Urinary bladder (tissue), 4 donors: ENCODE measurements around the gene C6orf89. TPM values are rescaled to one million over a fixed set of nuclear protein-coding genes. Genes with fewer than 3 reads are reported as not detected.
"Not testable (repeated sequence)": the region's sequence is repeated elsewhere in the genome, so short reads cannot be mapped to it uniquely, and the experiment has no call there.

ENCODE experiments used
- DNase-seq: peaks from one replicate; pipeline ENCODE4 v3.0.0-alpha.2; 2015; ENCODE audit errors: extremely low spot score
- H3K27ac ChIP-seq: one replicate; pipeline ENCODE4 v1.5.1; 2013; ENCODE audit warnings: low read depth, mild to moderate bottlenecking, moderate library complexity
- H3K36me3 ChIP-seq: one replicate; pipeline ENCODE4 v1.6.1; 2013; ENCODE audit warnings: mild to moderate bottlenecking, moderate library complexity; ENCODE audit not compliant: insufficient read depth
- H3K4me1 ChIP-seq: one replicate; pipeline ENCODE4 v1.6.1; 2013; ENCODE audit warnings: mild to moderate bottlenecking, moderate library complexity; ENCODE audit not compliant: insufficient read depth
- H3K4me3 ChIP-seq: one replicate; pipeline ENCODE4 v1.5.1; 2013; ENCODE audit warnings: low read depth, low read length
- whole genome bisulfite sequencing: extraction: QIAGEN DNeasy Blood & Tissue Kit; methylation state at CpG from one replicate; pipeline ENCODE4 v1.1.7; 2013; 5-methylcytosine and 5-hydroxymethylcytosine counted together
- polyA plus RNA-seq: library from polyadenylated mRNA; stranded (reverse); fragments of 200-250 nt; gene quantifications from one replicate; pipeline ENCODE4 v1.2.3, GENCODE V29; 2013
- total RNA-seq: library from RNA; depleted of rRNA; stranded (reverse); fragments of >200 nt; gene quantifications from one replicate; pipeline ENCODE4 v1.2.3, GENCODE V29; 2014
- donor health status: healthy with polysubstance abuse.
- donor health status: healthy.

C6orf89 gene
- total and polyA plus RNA-seq, 2 donors = 41.3 to 42.2 TPM

- Histone ChIP-seq H3K4me3 (no peak overlapping the region), H3K36me3 (no peaks in the 10 kb centered on the region), H3K27ac (no peak overlapping the region), H3K4me1 (no peaks in the 10 kb centered on the region)
- no peak for DNase-seq
- WGBS = 77% methylated on average over 7 of the region's 7 CpGs
Observed at GRCh38 chr6:36928547-36928918, 42.8 kb downstream of the C6orf89 start.

GRCh38 chr6:36929152-36929551, 43.4 kb downstream of the C6orf89 start:
- no peak for DNase-seq
- Histone ChIP-seq H3K36me3 (no peaks in the 10 kb centered on the region), H3K4me1 (no peaks in the 10 kb centered on the region), H3K4me3 (no peak overlapping the region), H3K27ac (no peak overlapping the region)
- WGBS = 78% methylated on average over 10 of the region's 10 CpGs

- DNase-seq = no peak
- H3K4me3 ChIP-seq = no peak overlapping the region
- WGBS = 28% methylated on average over 5 of the region's 5 CpGs
- H3K4me1 ChIP-seq = no peaks in the 10 kb centered on the region
- no peak overlapping the region for H3K27ac ChIP-seq
- H3K36me3 ChIP-seq = no peaks in the 10 kb centered on the region
Observed at GRCh38 chr6:36929607-36930006, 43.9 kb downstream of the C6orf89 start.

- Histone ChIP-seq H3K4me3 (no peak overlapping the region), H3K36me3 (no peaks in the 10 kb centered on the region), H3K4me1 (no peaks in the 10 kb centered on the region), H3K27ac (no peak overlapping the region)
- no peak for DNase-seq
- 91% methylated on average over 4 of the region's 4 CpGs for WGBS
Observed at GRCh38 chr6:36930483-36930882, 44.7 kb downstream of the C6orf89 start.

GRCh38 chr6:36933102-36933501, 47.4 kb downstream of the C6orf89 start:
- no peaks in the 10 kb centered on the region for H3K4me1 ChIP-seq
- H3K36me3 ChIP-seq = no peaks in the 10 kb centered on the region
- no peak for DNase-seq
- H3K4me3 ChIP-seq = no peak overlapping the region
- WGBS = 92% methylated on average over 2 of the region's 2 CpGs
- no peak overlapping the region for H3K27ac ChIP-seq

GRCh38 chr6:36933519-36933918, 47.8 kb downstream of the C6orf89 start:
- H3K4me3 ChIP-seq = no peak overlapping the region
- no peaks in the 10 kb centered on the region for H3K36me3 ChIP-seq
- no peak overlapping the region for H3K27ac ChIP-seq
- H3K4me1 ChIP-seq = no peaks in the 10 kb centered on the region
- DNase-seq = no peak
- WGBS = 98% methylated on average over 4 of the region's 4 CpGs

GRCh38 chr6:36934901-36935300, 49.1 kb downstream of the C6orf89 start:
- Histone ChIP-seq H3K27ac (no peak overlapping the region), H3K36me3 (no peaks in the 10 kb centered on the region), H3K4me1 (no peaks in the 10 kb centered on the region), H3K4me3 (no peak overlapping the region)
- WGBS = 87% methylated on average over 7 of the region's 7 CpGs
- DNase-seq = no peak

- no peak overlapping the region for H3K27ac ChIP-seq
- H3K4me3 ChIP-seq = no peak overlapping the region
- no peak for DNase-seq
- H3K36me3 ChIP-seq = no peaks in the 10 kb centered on the region
- 89% methylated on average over 5 of the region's 5 CpGs for WGBS
- H3K4me1 ChIP-seq = no peaks in the 10 kb centered on the region
Observed at GRCh38 chr6:36936824-36937223, 51.1 kb downstream of the C6orf89 start.

- no peak overlapping the region for H3K27ac ChIP-seq
- H3K4me1 ChIP-seq = no peaks in the 10 kb centered on the region
- no peak overlapping the region for H3K4me3 ChIP-seq
- DNase-seq = no peak
- no peaks in the 10 kb centered on the region for H3K36me3 ChIP-seq
- 97% methylated on average over 6 of the region's 6 CpGs for WGBS
Observed at GRCh38 chr6:36937896-36938295, 52.1 kb downstream of the C6orf89 start.

- H3K27ac ChIP-seq = no peak overlapping the region
- 82% methylated on average over 4 of the region's 4 CpGs for WGBS
- no peak for DNase-seq
- no peak overlapping the region for H3K4me3 ChIP-seq
- H3K36me3 ChIP-seq = no peaks in the 10 kb centered on the region
- no peaks in the 10 kb centered on the region for H3K4me1 ChIP-seq
Observed at GRCh38 chr6:36938536-36938935, 52.8 kb downstream of the C6orf89 start.

- H3K4me3 ChIP-seq, H3K4me1 ChIP-seq, DNase-seq, H3K27ac ChIP-seq, H3K36me3 ChIP-seq: not testable (repeated sequence)
- WGBS = 91% methylated on average over 5 of the region's 5 CpGs
Observed at GRCh38 chr6:36939005-36939404, 53.3 kb downstream of the C6orf89 start.

- Histone ChIP-seq H3K36me3 (no peaks in the 10 kb centered on the region), H3K27ac (no peak overlapping the region), H3K4me1 (no peaks in the 10 kb centered on the region), H3K4me3 (no peak overlapping the region)
- DNase-seq = no peak
- 88% methylated on average over 10 of the region's 10 CpGs for WGBS
Observed at GRCh38 chr6:36940027-36940426, 54.3 kb downstream of the C6orf89 start.

GRCh38 chr6:36941561-36941960, 55.8 kb downstream of the C6orf89 start:
- DNase-seq, H3K4me1 ChIP-seq: not testable (repeated sequence)
- 93% methylated on average over 31 of the region's 40 CpGs for WGBS

GRCh38 chr6:36942329-36942728, 56.6 kb downstream of the C6orf89 start:
- not testable (repeated sequence) for DNase-seq, H3K4me1 ChIP-seq, H3K27ac ChIP-seq, H3K4me3 ChIP-seq, H3K36me3 ChIP-seq
- WGBS = 78% methylated on average over 1 of the region's 2 CpGs

More at GRCh38 chr6:36941561-36941960, 55.8 kb downstream of the C6orf89 start:
- not testable (repeated sequence) for H3K27ac ChIP-seq, H3K36me3 ChIP-seq, H3K4me3 ChIP-seq

- H3K36me3 ChIP-seq = no peaks in the 10 kb centered on the region
- WGBS = 75% methylated on average over 5 of the region's 5 CpGs
- DNase-seq = no peak
- no peaks in the 10 kb centered on the region for H3K4me1 ChIP-seq
- H3K4me3 ChIP-seq = no peak overlapping the region
- H3K27ac ChIP-seq = no peak overlapping the region
Observed at GRCh38 chr6:36944650-36945049, 58.9 kb downstream of the C6orf89 start.
